ENCODE measurements around the gene PLEKHG7. TPM values are rescaled to one million over a fixed set of nuclear protein-coding genes. Genes with fewer than 3 reads are reported as not detected.

The PLEKHG7 gene
- total and polyA plus RNA-seq, 8 donors = 0.29 to 2.7 (median 0.59) TPM; not detected in 2

DNA sequence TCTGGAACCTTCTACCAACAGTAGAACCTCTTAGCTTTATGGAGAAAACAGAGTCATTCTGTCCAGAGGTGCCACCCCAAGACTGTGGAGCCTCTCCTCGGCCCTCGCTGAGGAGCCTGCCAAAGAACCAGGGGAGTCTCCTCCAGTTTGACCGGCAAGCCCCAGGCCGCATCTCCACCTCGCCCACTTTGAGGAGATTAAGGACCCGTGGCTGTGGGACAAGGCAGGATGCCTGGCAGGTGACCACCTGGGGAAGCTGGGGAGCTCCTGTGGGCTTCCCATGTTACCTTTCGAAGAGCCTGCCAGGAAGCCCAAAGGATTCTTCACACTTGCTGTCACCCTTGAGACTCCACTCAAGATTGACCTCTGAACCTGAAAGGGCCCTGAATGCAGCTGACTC, 3.8 kb downstream of the PLEKHG7 start:
- no peak overlapping the region for H3K4me3 ChIP-seq
- no peaks in the 10 kb centered on the region for H3K36me3 ChIP-seq
- no peak overlapping the region for H3K27ac ChIP-seq
- peaks cover 0 to 6% (median 3%) of the 10 kb centered on the region in 4 donors for H3K4me1 ChIP-seq
- no peaks in the 10 kb centered on the region for H3K27me3 ChIP-seq
- intact Hi-C loops (cut with DNase I; ENCODE audit: low total_unique reads) = no loop called here
- TF ChIP-seq EP300 (IDR thresholded peaks at IDR 0.05) (no peak), POLR2A (IDR thresholded peaks at IDR 0.05) (no peak), CTCF (IDR thresholded peaks at IDR 0.05) (no peak), POLR2AphosphoS5 (IDR thresholded peaks at IDR 0.05) (no peak)
- WGBS, 5 donors = 90 to 98% (median 93%) methylated on average over 7 of the region's 7 CpGs
- H3K9me3 ChIP-seq = no peaks in the 10 kb centered on the region
- no peak for DNase-seq

DNA sequence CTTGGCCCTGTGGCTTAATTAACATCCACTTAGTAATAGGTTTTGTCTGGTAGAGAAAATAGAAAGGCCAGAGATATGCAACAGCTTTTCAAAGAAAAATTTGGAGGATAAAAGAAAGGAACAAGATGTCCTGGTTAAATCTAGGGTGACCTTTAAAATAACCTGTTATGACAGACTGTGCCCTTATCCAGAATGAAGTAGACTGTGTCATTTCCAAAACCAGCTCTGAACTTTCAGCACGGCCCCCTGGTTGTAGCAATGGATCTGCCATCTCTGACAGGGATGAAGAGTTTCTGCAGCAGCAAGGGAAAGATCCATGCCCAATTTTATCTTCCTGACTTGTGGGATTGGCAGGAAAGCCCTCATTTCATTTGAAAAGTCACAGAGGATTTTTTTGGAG, 5.1 kb downstream of the PLEKHG7 start:
- DNase-seq = no peak
- Histone ChIP-seq H3K36me3 (no peaks in the 10 kb centered on the region), H3K27me3 (no peaks in the 10 kb centered on the region), H3K4me1 (peaks cover 0 to 6% (median 3%) of the 10 kb centered on the region in 4 donors), H3K4me3 (no peak overlapping the region), H3K9me3 (no peaks in the 10 kb centered on the region), H3K27ac (no peak overlapping the region)
- intact Hi-C loops (cut with DNase I; ENCODE audit: low total_unique reads) = no loop called here
- no peak for TF ChIP-seq POLR2AphosphoS5 (IDR thresholded peaks at IDR 0.05)
- no peak for TF ChIP-seq POLR2A (IDR thresholded peaks at IDR 0.05)
- no peak for TF ChIP-seq CTCF (IDR thresholded peaks at IDR 0.05)
- TF ChIP-seq EP300 (IDR thresholded peaks at IDR 0.05) = no peak
- WGBS, 5 donors = 71 to 100% (median 88%) methylated on average over 1 of the region's 1 CpG

GRCh38 chr12:92715625-92716024, 12.8 kb downstream of the PLEKHG7 start:
- no peak for DNase-seq
- Histone ChIP-seq H3K4me1 (no peaks in the 10 kb centered on the region), H3K4me3 (no peak overlapping the region), H3K36me3 (no peaks in the 10 kb centered on the region), H3K9me3 (peaks cover 0 to 7% (median 2%) of the 10 kb centered on the region in 4 donors), H3K27ac (no peak overlapping the region), H3K27me3 (no peaks in the 10 kb centered on the region)
- 0 to 54% (median 47%) methylated on average over 1 of the region's 1 CpG for WGBS, 5 donors
- intact Hi-C loops (cut with DNase I; ENCODE audit: low total_unique reads) = no loop called here
- no peak for TF ChIP-seq CTCF (IDR thresholded peaks at IDR 0.05)
- TF ChIP-seq EP300 (IDR thresholded peaks at IDR 0.05) = no peak

DNA sequence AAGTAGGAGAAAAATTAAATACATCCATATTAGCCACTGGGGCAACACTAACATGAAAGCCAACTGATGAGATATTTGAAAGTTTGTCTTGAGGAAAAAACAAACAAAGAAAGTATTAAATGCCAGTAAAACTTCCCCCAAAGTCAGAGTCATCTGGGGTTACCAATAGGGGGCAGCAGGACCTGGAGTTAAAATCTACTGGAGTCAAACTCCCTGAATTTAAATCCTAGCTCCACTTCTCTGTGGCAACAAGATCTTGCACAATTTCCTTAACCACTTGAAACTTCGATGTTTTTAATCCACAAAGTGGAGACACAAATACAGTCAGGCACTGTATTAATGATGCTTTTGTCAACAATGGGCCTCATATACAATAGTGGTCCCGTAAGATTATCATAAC, 14.4 kb downstream of the PLEKHG7 start:
- 59 to 79% (median 74%) methylated on average over 2 of the region's 2 CpGs for WGBS, 5 donors

DNA sequence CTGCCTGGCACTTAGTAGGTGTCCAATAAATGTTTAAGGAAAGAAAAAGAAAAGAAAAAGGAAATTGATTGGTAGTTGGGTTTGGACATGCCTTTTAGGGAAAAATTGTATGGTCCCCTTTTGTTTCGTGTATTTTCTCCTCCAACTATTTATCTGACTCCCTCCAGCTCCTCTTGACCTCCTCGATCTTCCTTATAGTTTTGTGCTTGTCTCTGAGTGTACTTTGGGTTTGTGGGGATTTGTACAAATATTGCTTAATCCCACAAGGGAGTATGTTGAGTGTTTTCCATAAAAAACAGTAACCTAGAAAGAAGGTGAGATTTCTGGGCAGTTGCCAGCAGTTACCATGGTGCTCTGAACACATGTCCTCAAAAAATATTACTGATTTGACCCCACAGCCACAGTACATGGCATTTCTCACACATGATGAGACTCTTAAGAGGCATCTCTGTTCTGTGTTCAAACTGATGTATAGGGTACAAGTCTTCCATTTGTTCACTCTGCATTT, 15.7 kb downstream of the PLEKHG7 start:
- Histone ChIP-seq H3K27ac (no peak overlapping the region), H3K9me3 (peaks cover 0 to 3% (median 0%) of the 10 kb centered on the region in 4 donors), H3K36me3 (no peaks in the 10 kb centered on the region), H3K4me1 (no peaks in the 10 kb centered on the region), H3K27me3 (no peaks in the 10 kb centered on the region), H3K4me3 (no peak overlapping the region)
- no peak for TF ChIP-seq EP300 (IDR thresholded peaks at IDR 0.05)
- TF ChIP-seq POLR2A (IDR thresholded peaks at IDR 0.05) = no peak
- TF ChIP-seq POLR2AphosphoS5 (IDR thresholded peaks at IDR 0.05) = no peak
- no peak for TF ChIP-seq CTCF (IDR thresholded peaks at IDR 0.05)
- no peak for DNase-seq
- 63 to 91% (median 73%) methylated on average over 2 of the region's 2 CpGs for WGBS, 5 donors
- intact Hi-C loops (cut with DNase I; ENCODE audit: low total_unique reads) = no loop called here

More for the DNA sequence above, 14.4 kb downstream of the PLEKHG7 start:
- intact Hi-C loops (cut with DNase I; ENCODE audit: low total_unique reads) = no loop called here
- no peak for DNase-seq
- H3K4me1 ChIP-seq = no peaks in the 10 kb centered on the region
- no peak overlapping the region for H3K27ac ChIP-seq
- TF ChIP-seq POLR2AphosphoS5 (IDR thresholded peaks at IDR 0.05) = no peak
- H3K27me3 ChIP-seq = no peaks in the 10 kb centered on the region
- no peak overlapping the region for H3K4me3 ChIP-seq
- H3K9me3 ChIP-seq = peaks cover 0 to 7% (median 2%) of the 10 kb centered on the region in 4 donors
- no peaks in the 10 kb centered on the region for H3K36me3 ChIP-seq
